A549 (cell line): ENCODE data around the gene DHX8.

Experiments used
- CHD2 ChIP-seq: fragments of 150-350 bp; IDR thresholded peaks from 2 replicates; pipeline ENCODE4 v1.6.1; 2014; ENCODE audit warnings: low read length; ENCODE audit not compliant: partially characterized antibody
- EHMT2 ChIP-seq: fragments of 200-600 bp; sonication (generic); IDR thresholded peaks from 2 replicates; pipeline ENCODE4 v1.6.1; 2016; ENCODE audit warnings: antibody characterized with exemption, low read depth, mild to moderate bottlenecking, moderate library complexity
- JUN ChIP-seq, 2 experiments: fragments of >200 bp; sonication (Bioruptor Twin); formaldehyde crosslinking; IDR thresholded peaks; 2 replicates in 1 of 2; 3 replicates in 1 of 2; pipeline ENCODE4 v1.6.1; 2016 to 2017
- KDM5A ChIP-seq: fragments of 200-600 bp; sonication (generic); IDR thresholded peaks from 2 replicates; pipeline ENCODE4 v1.6.1; 2016; ENCODE audit warnings: antibody characterized with exemption, mild to moderate bottlenecking
- POLR2A ChIP-seq: IDR thresholded peaks from 2 replicates; pipeline ENCODE4 v1.6.1; 2012; ENCODE audit warnings: mild to moderate bottlenecking, low read length
- RCOR1 ChIP-seq: fragments of 150-350 bp; IDR thresholded peaks from 2 replicates; pipeline ENCODE4 v1.6.1; 2014; ENCODE audit warnings: antibody characterized with exemption, low read length, low read depth
- TF ChIP-seq, protein P1 (sequence below): fragments of >200 bp; sonication (Bioruptor Twin); formaldehyde crosslinking; IDR thresholded peaks from 3 replicates; pipeline ENCODE4 v1.5.1; 2016
- TF ChIP-seq, protein P2 (sequence below): fragments of 250-450 bp; sonication (Bioruptor Pico); IDR thresholded peaks from 2 replicates; pipeline ENCODE4 v1.5.0; 2021; ENCODE audit warnings: mild to moderate bottlenecking, moderate library complexity, borderline replicate concordance

DNA sequence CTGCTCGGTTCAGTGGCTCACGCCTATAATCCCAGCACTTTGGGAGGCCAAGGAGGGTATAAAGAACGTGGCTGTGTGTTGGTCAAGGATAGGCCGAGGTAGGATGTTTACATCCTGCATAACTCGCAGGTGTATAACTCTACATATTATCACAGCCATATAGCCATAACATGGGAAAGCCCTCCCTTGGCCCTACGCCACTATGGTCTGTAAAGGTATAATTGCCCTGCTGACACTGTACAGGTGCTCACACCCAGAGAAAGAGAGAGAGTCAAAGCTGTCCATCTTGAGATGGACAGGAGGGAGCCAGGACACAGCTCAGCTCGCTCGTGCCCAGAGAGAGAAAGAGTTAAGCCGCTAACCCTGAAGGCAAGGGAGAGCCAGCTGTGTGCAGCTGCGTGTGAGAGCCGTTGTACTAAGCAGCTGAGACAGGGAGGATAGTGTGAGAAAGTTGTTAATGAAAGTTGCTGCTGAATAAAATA lies 30.4 kb upstream of the DHX8 start:
- TF ChIP-seq, protein P1, sequence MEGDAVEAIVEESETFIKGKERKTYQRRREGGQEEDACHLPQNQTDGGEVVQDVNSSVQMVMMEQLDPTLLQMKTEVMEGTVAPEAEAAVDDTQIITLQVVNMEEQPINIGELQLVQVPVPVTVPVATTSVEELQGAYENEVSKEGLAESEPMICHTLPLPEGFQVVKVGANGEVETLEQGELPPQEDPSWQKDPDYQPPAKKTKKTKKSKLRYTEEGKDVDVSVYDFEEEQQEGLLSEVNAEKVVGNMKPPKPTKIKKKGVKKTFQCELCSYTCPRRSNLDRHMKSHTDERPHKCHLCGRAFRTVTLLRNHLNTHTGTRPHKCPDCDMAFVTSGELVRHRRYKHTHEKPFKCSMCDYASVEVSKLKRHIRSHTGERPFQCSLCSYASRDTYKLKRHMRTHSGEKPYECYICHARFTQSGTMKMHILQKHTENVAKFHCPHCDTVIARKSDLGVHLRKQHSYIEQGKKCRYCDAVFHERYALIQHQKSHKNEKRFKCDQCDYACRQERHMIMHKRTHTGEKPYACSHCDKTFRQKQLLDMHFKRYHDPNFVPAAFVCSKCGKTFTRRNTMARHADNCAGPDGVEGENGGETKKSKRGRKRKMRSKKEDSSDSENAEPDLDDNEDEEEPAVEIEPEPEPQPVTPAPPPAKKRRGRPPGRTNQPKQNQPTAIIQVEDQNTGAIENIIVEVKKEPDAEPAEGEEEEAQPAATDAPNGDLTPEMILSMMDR = no peak
- TF ChIP-seq KDM5A (no peak), JUN (IDR thresholded peaks at IDR 0.05) (no peak), EHMT2 (no peak), CHD2 (no peak), RCOR1 (no peak), POLR2A (no peak)
- TF ChIP-seq, protein P2, sequence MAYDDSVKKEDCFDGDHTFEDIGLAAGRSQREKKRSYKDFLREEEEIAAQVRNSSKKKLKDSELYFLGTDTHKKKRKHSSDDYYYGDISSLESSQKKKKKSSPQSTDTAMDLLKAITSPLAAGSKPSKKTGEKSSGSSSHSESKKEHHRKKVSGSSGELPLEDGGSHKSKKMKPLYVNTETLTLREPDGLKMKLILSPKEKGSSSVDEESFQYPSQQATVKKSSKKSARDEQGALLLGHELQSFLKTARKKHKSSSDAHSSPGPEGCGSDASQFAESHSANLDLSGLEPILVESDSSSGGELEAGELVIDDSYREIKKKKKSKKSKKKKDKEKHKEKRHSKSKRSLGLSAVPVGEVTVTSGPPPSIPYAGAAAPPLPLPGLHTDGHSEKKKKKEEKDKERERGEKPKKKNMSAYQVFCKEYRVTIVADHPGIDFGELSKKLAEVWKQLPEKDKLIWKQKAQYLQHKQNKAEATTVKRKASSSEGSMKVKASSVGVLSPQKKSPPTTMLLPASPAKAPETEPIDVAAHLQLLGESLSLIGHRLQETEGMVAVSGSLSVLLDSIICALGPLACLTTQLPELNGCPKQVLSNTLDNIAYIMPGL = no peak
